GM12878 (cell line): ENCODE results near the gene ANP32B. TPM values are rescaled to one million over a fixed set of nuclear protein-coding genes. Genes with fewer than 3 reads are reported as not detected.

Source experiments
- ATAC-seq: fragments of 200-7000 bp; cut with Tn5 transposase; 3 replicates; pipeline ENCODE4 v1.9.1; 2020; ENCODE audit warnings: mild to moderate bottlenecking, moderate library complexity
- BruUV-seq: library from RNA; stranded (reverse); fragments of 400-500 nt; replicated peaks from 2 replicates; lab custom pipeline; 2021; lab: Mats Ljungman, UMichigan
- CTCF ChIA-PET: fragments of 300-600 bp; sonication (Branson Sonifier 250); formaldehyde crosslinking; extraction: SDS; loops from one replicate; lab custom pipeline; 2021; ENCODE audit warnings: inconsistent platforms; lab: Yijun Ruan, JAX
- POLR2A ChIA-PET: fragments of 350-600 bp; formaldehyde crosslinking; extraction: SDS; loops from one replicate; lab custom pipeline; 2021; ENCODE audit warnings: inconsistent platforms; lab: Charles Lee
- RAD21 ChIA-PET: fragments of 300-600 bp; sonication (Branson Sonifier 250); formaldehyde crosslinking; loops from one replicate; lab custom pipeline; 2023; ENCODE audit warnings: antibody characterized with exemption; ENCODE audit not compliant: unreplicated experiment; lab: Charles Lee
- SMC1A ChIA-PET: fragments of 300-600 bp; sonication (Branson Sonifier 250); formaldehyde crosslinking; loops from one replicate; lab custom pipeline; 2023; ENCODE audit not compliant: unreplicated experiment, uncharacterized antibody; lab: Charles Lee
- DNase-seq: peaks from one replicate; pipeline ENCODE4 v3.0.0-alpha.2; 2011; ENCODE audit warnings: low read depth, low spot score
- FAIRE-seq: peaks from 3 replicates; lab custom pipeline; 2011; peaks lifted over from hg19 to GRCh38; lab: Jason Lieb, UNC
- H2AFZ ChIP-seq: 2 replicates; pipeline ENCODE4 v1.6.0; 2011; ENCODE audit warnings: low read depth, low read length, control low read depth; ENCODE audit not compliant: control insufficient read depth
- H3K27ac ChIP-seq: 2 replicates; pipeline ENCODE4 v1.5.1; 2011; ENCODE audit warnings: control low read depth; ENCODE audit not compliant: control insufficient read depth, insufficient read depth
- H3K27me3 ChIP-seq, 2 experiments: replicated peaks in 1 of 2; 2 replicates each; pipeline versions ENCODE4 v1.6.0 to v1.6.1; 2011; ENCODE audit warnings: low read length in 1 of 2; ENCODE audit not compliant: control insufficient read depth in 2 of 2, insufficient read depth in 2 of 2
- H3K36me3 ChIP-seq, 2 experiments: 2 replicates each; pipeline ENCODE4 v1.5.1; 2011; ENCODE audit warnings: low read length in 1 of 2; ENCODE audit not compliant: control insufficient read depth in 2 of 2, insufficient read depth in 2 of 2
- H3K4me1 ChIP-seq: 2 replicates; pipeline ENCODE4 v1.6.1; 2011; ENCODE audit warnings: mild to moderate bottlenecking, low read length, moderate library complexity, mixed read lengths; ENCODE audit not compliant: control insufficient read depth, insufficient read depth
- H3K4me2 ChIP-seq: 2 replicates; pipeline ENCODE4 v1.6.0; 2011; ENCODE audit warnings: control low read depth; ENCODE audit not compliant: control insufficient read depth, insufficient read depth
- H3K4me3 ChIP-seq: fragments of 200-600 bp; sonication (generic); 2 replicates; pipeline ENCODE4 v1.5.1; 2016
- H3K79me2 ChIP-seq: 2 replicates; pipeline ENCODE4 v1.6.0; 2011; ENCODE audit warnings: low read length; ENCODE audit not compliant: control insufficient read depth, insufficient read depth
- H3K9ac ChIP-seq: 2 replicates; pipeline ENCODE4 v1.8.0; 2011; ENCODE audit warnings: low read length, control low read depth, mixed read lengths; ENCODE audit not compliant: control insufficient read depth, insufficient read depth
- H3K9me3 ChIP-seq: replicated peaks from 3 replicates; pipeline ENCODE4 v1.5.1; 2011; ENCODE audit warnings: mild to moderate bottlenecking, low read length; ENCODE audit not compliant: control insufficient read depth, insufficient read depth
- H4K20me1 ChIP-seq: 2 replicates; pipeline ENCODE4 v1.6.0; 2011; ENCODE audit not compliant: control insufficient read depth, insufficient read depth
- EED ChIP-seq: sonication (generic); IDR thresholded peaks from 2 replicates; pipeline ENCODE4 v1.6.1; 2016; ENCODE audit warnings: antibody characterized with exemption, low read depth
- HDAC2 ChIP-seq: fragments of 200-600 bp; sonication (generic); IDR thresholded peaks from 2 replicates; pipeline ENCODE4 v1.6.1; 2017
- HDGF ChIP-seq: fragments of 450-650 bp; IDR thresholded peaks from 2 replicates; pipeline ENCODE4 v1.6.1; 2016; ENCODE audit warnings: antibody characterized with exemption
- MEF2B ChIP-seq: fragments of 450-650 bp; IDR thresholded peaks from 2 replicates; pipeline ENCODE4 v1.6.1; 2018; ENCODE audit warnings: mild to moderate bottlenecking, moderate library complexity; ENCODE audit not compliant: partially characterized antibody, poor library complexity, severe bottlenecking
- MTA3 ChIP-seq: IDR thresholded peaks from 2 replicates; pipeline ENCODE4 v1.6.1; 2012; ENCODE audit warnings: low read length, inconsistent platforms, borderline replicate concordance
- NFYB ChIP-seq: IDR thresholded peaks from 2 replicates; pipeline ENCODE4 v1.6.1; 2011; ENCODE audit warnings: low read depth, mild to moderate bottlenecking, low read length, improper control_type of control experiment, moderate library complexity; ENCODE audit not compliant: insufficient read depth
- RUNX3 ChIP-seq: IDR thresholded peaks from 2 replicates; pipeline ENCODE4 v1.6.1; 2012; ENCODE audit warnings: low read length, inconsistent platforms
- WGBS: methylation state at CpG from one replicate; pipeline ENCODE4 v1.1.6; 2016; ENCODE audit warnings: low lambda C conversion rate; ENCODE audit not compliant: insufficient replicate concordance, insufficient coverage; ENCODE audit errors: missing lambda C conversion rate; 5-methylcytosine and 5-hydroxymethylcytosine counted together
- in situ Hi-C: fragments of 300-500 bp; cut with MboI; formaldehyde crosslinking; loops from 9 replicates; pipeline ENCODE4 v1.14.3; 2018; ENCODE audit warnings: mixed read lengths
- intact Hi-C: fragments of 100-400 bp; cut with micrococcal nuclease; formaldehyde crosslinking; loops from one replicate; pipeline ENCODE4 v1.14.2; 2022; ENCODE audit not compliant: unreplicated experiment
- polyA plus RNA-seq, 11 experiments: library from polyadenylated mRNA; depleted of rRNA in 4 of 11; unstranded in 6 of 11; stranded (reverse) in 5 of 11; fragments of >200 nt; fragmentation: Nextera tagmentation in 4 of 11; fragmentation: Illumina TruSeq in 1 of 11; extraction: Ambion mirVana in 4 of 11; extraction: Trizol in 1 of 11; gene quantifications; 1 replicate in 1 of 11; 2 replicates in 10 of 11; pipeline versions ENCODE4 v1.2.1 to v1.2.3, GENCODE V29; 2011 to 2016; ENCODE audit warnings: inconsistent platforms in 2 of 11, missing spikeins in 2 of 11, low read depth in 1 of 11
- total RNA-seq, 4 experiments: library from RNA; depleted of rRNA in 3 of 4; stranded (reverse); fragments of >200 nt in 3 of 4; fragmentation: Illumina TruSeq in 1 of 4; extraction: Trizol in 1 of 4; gene quantifications; 2 replicates each; pipeline versions ENCODE4 v1.2.1 to v1.2.3, GENCODE V29; 2013 to 2021
- TF ChIP-seq, protein P1 (sequence below): fragments of 450-650 bp; IDR thresholded peaks from 2 replicates; pipeline ENCODE4 v1.6.1; 2016; ENCODE audit warnings: mild to moderate bottlenecking, moderate library complexity, borderline replicate concordance

Gene ANP32B
- total and polyA plus RNA-seq, 10 of the 15 experiments (the other 5 are each of a cell fraction or from before 2014, with no cell fraction given), result 24.5 to 419 (median 171) TPM

DNA sequence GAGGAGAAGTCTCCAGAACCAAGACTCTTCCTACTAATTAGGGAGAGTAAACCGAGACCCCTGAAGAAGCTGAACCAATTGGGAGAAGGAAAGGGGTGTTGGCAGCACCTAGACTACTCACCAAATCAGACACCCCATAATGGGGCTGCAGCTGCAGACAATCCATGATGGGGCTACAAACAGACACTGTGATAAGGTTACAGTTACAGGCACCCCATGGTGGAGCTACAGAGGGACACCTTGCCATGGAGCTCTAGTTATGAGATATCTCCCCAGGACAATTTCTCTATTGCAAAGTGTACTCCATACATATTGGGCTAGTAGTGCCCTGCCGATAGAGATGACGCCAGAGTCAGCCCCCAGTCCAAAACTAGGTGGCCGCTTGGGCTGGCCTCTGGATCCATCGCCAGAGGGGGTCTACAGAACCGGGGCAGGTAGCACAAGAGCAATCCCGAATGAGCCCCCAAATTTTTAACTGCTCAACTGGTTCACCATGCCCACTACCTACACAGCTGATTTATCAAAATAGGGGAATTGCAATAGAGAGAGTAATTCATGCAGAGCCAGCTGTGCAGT is 71.3 kb downstream of the ANP32B start:
- FAIRE-seq (no peak), ATAC-seq (no peak), DNase-seq (no peak)
- POLR2A ChIA-PET, result interaction anchor here (0.6 to 1.3 kb wide), 2 partner anchors 9 to 89 kb away, joined by 3 to 4 read pairs; no protein-coding TSS in a partner anchor
- H3K4me2 ChIP-seq, result no peak overlapping the region
- CTCF ChIA-PET, result interaction anchor here (1.1 to 1.6 kb wide), 4 partner anchors 9 to 20 kb away, joined by 3 to 7 read pairs (median 4); no protein-coding TSS in a partner anchor
- SMC1A ChIA-PET, result interaction anchor here (1.7 to 2.0 kb wide), 2 partner anchors 10 to 130 kb away, joined by 7 to 9 read pairs; no protein-coding TSS in a partner anchor
- H3K36me3 ChIP-seq, result no peaks in the 10 kb centered on the region; a peak in 1 of 4 replicates
- no peak overlapping the region for H3K27ac ChIP-seq
- no peak overlapping the region for H3K9ac ChIP-seq
- H3K79me2 ChIP-seq, result peaks cover 35% of the 10 kb centered on the region
- H3K4me1 ChIP-seq, result peaks cover 3% of the 10 kb centered on the region; the same call in 1 of the 2 replicates
- TF ChIP-seq MTA3, result peak; percentile 37; the same call in 1 of the 2 replicates
- TF ChIP-seq HDAC2, result no peak
- TF ChIP-seq MEF2B, result no peak
- TF ChIP-seq EED, result 0 out of 2 replicates have a peak, but pooled peaks have one; percentile 18
- no peak for TF ChIP-seq NFYB
- TF ChIP-seq RUNX3, result no peak
- TF ChIP-seq, protein P1, sequence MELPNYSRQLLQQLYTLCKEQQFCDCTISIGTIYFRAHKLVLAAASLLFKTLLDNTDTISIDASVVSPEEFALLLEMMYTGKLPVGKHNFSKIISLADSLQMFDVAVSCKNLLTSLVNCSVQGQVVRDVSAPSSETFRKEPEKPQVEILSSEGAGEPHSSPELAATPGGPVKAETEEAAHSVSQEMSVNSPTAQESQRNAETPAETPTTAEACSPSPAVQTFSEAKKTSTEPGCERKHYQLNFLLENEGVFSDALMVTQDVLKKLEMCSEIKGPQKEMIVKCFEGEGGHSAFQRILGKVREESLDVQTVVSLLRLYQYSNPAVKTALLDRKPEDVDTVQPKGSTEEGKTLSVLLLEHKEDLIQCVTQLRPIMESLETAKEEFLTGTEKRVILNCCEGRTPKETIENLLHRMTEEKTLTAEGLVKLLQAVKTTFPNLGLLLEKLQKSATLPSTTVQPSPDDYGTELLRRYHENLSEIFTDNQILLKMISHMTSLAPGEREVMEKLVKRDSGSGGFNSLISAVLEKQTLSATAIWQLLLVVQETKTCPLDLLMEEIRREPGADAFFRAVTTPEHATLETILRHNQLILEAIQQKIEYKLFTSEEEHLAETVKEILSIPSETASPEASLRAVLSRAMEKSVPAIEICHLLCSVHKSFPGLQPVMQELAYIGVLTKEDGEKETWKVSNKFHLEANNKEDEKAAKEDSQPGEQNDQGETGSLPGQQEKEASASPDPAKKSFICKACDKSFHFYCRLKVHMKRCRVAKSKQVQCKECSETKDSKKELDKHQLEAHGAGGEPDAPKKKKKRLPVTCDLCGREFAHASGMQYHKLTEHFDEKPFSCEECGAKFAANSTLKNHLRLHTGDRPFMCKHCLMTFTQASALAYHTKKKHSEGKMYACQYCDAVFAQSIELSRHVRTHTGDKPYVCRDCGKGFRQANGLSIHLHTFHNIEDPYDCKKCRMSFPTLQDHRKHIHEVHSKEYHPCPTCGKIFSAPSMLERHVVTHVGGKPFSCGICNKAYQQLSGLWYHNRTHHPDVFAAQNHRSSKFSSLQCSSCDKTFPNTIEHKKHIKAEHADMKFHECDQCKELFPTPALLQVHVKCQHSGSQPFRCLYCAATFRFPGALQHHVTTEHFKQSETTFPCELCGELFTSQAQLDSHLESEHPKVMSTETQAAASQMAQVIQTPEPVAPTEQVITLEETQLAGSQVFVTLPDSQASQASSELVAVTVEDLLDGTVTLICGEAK, result no peak
- TF ChIP-seq HDGF, result no peak
- WGBS, result 81% methylated on average over 7 of the region's 7 CpGs
- H2AFZ ChIP-seq, result no peak overlapping the region
- RAD21 ChIA-PET, result no interaction called here
- no peaks in the 10 kb centered on the region for H3K9me3 ChIP-seq
- BruUV-seq, result no TSS peak
- intact Hi-C loops, result no loop called here
- no peaks in the 10 kb centered on the region for H3K27me3 ChIP-seq
- H4K20me1 ChIP-seq, result no peaks in the 10 kb centered on the region
- H3K4me3 ChIP-seq, result no peak overlapping the region
- in situ Hi-C loops, result loop anchor here (25.0 kb wide), 1 partner anchor 733 kb away; the partner anchor contains the start of gene ANKS6
